Measurements from ENCODE around the gene NDOR1. TPM values are rescaled to one million over a fixed set of nuclear protein-coding genes. Genes with fewer than 3 reads are reported as not detected.

The NDOR1 gene
- total and polyA plus RNA-seq, 2 of the 8 experiments (the other 6 are each of a cell fraction or from before 2014, with no cell fraction given) = 25.7 to 32.3 TPM

- no peak overlapping the region for H2BK20ac ChIP-seq (ENCODE audit: low read length)
- H3K14ac ChIP-seq (ENCODE audit: insufficient read length) = no peak overlapping the region
- peaks cover 0 to 35% of the 10 kb centered on the region in 2 experiments; a peak in 3 of 4 replicates for H3K79me2 ChIP-seq (ENCODE audit: control insufficient read depth in 1 of 2, insufficient read depth in 2 of 2, low read length in 2 of 2)
- H2AK5ac ChIP-seq (ENCODE audit: low read depth, low read length) = no peak overlapping the region
- no peak overlapping the region for H3K4ac ChIP-seq (replicated peaks; ENCODE audit: insufficient read length, low read depth, low read length)
- H3K27me3 ChIP-seq (replicated peaks in 1 of 4; ENCODE audit: control insufficient read depth in 3 of 4, extremely low read depth in 1 of 4, insufficient read depth in 3 of 4, low read length in 3 of 4) = no peaks in the 10 kb centered on the region
- no peak overlapping the region for H3K18ac ChIP-seq (ENCODE audit: extremely low read depth, low read length)
- no peaks in the 10 kb centered on the region for H3K36me3 ChIP-seq (ENCODE audit: control insufficient read depth in 2 of 4, insufficient read depth in 4 of 4, low read length in 3 of 4)
- no peak for DNase-seq (ENCODE audit: low read depth in 1 of 2, low spot score in 2 of 2)
- no peak overlapping the region for H4K5ac ChIP-seq (ENCODE audit: insufficient read length, low read depth, low read length)
- peak overlapping the region; percentile 35; the same call in 1 of the 2 replicates for H4K8ac ChIP-seq (ENCODE audit: extremely low read depth, insufficient read depth, low read length)
- POLR2A ChIA-PET (ENCODE audit: partially characterized antibody) = interaction anchor here (0.7 to 2.2 kb wide), 12 partner anchors 10 to 470 kb away, joined by 3 to 21 read pairs (median 4); partner anchors contain the start of genes ANAPC2, RNF208, SSNA1 and TUBB4B
- H2BK12ac ChIP-seq (ENCODE audit: low read depth, low read length) = no peak overlapping the region
- no peak for FAIRE-seq
- peaks cover 5 to 28% of the 10 kb centered on the region in 2 experiments for H4K20me1 ChIP-seq (replicated peaks in 1 of 2; ENCODE audit: control insufficient read depth in 1 of 2, insufficient read depth in 2 of 2, low read length in 2 of 2)
- no peak overlapping the region for H2BK120ac ChIP-seq (replicated peaks; ENCODE audit: low read depth, low read length)
- H3K56ac ChIP-seq (replicated peaks; ENCODE audit: insufficient read length, low read depth, low read length) = no peak overlapping the region
- no peak overlapping the region for H3K9ac ChIP-seq (replicated peaks in 1 of 4; ENCODE audit: extremely low read depth in 1 of 4, low read depth in 3 of 4, low read length in 3 of 4)
- WGBS, 2 experiments (ENCODE audit: extremely low coverage in 1 of 2, insufficient coverage in 1 of 2, insufficient read length in 1 of 2, insufficient replicate concordance in 2 of 2, low coverage in 1 of 2, low lambda C conversion rate in 2 of 2, missing lambda C conversion rate in 1 of 2) = 87% methylated on average over 11 of the region's 11 CpGs; no CpG with 5 or more reads in 1 of the 2 experiments
- H2BK5ac ChIP-seq (ENCODE audit: low read depth, low read length) = no peak overlapping the region
- no peaks in the 10 kb centered on the region for H3K9me3 ChIP-seq (ENCODE audit: insufficient read depth in 2 of 2, low read depth in 1 of 2, low read length in 1 of 2)
- peaks cover 24% of the 10 kb centered on the region for H3K79me1 ChIP-seq (ENCODE audit: low read depth, low read length)
- H3K4me2 ChIP-seq (ENCODE audit: insufficient read depth in 1 of 2, low read depth in 2 of 2, low read length in 2 of 2) = peak overlapping the region; percentile 70 to 76; a peak in 3 of 4 replicates
- H2AFZ ChIP-seq (ENCODE audit: low read length) = no peak overlapping the region
- peak overlapping the region in 1 of 4 experiments; percentile 67; a peak in 2 of 8 replicates for H3K4me3 ChIP-seq (ENCODE audit: extremely low read depth in 1 of 4, insufficient read depth in 2 of 4, low read depth in 3 of 4, low read length in 4 of 4)
- H3K23me2 ChIP-seq (ENCODE audit: low read depth, low read length) = peaks cover 3% of the 10 kb centered on the region; the same call in 1 of the 2 replicates
- CTCF ChIA-PET (ENCODE audit: partially characterized antibody) = interaction anchor here (1.0 to 14.0 kb wide), 5 partner anchors 9 to 30 kb away, joined by 3 to 204 read pairs (median 7); partner anchors contain the start of genes CYSRT1, RNF208, RNF224 and SLC34A3
- no peak overlapping the region for H4K91ac ChIP-seq (replicated peaks; ENCODE audit: insufficient read length, low read length)
- H3K27ac ChIP-seq (ENCODE audit: low read depth, low read length) = no peak overlapping the region
- H3K4me1 ChIP-seq (replicated peaks in 1 of 4; ENCODE audit: control insufficient read depth in 3 of 4, insufficient read depth in 4 of 4, low read length in 3 of 4) = peaks cover 0 to 33% (median 17%) of the 10 kb centered on the region in 4 experiments; a peak in 6 of 7 replicates
- no peak overlapping the region for H2BK15ac ChIP-seq (ENCODE audit: low read length)
- H3K23ac ChIP-seq (ENCODE audit: insufficient read length) = no peak overlapping the region
- TF ChIP-seq CREB1 (IDR thresholded peaks at IDR 0.05) (no peak), CHD1 (IDR thresholded peaks at IDR 0.05; ENCODE audit: low read depth, low read length) (no peak), SP1 (IDR thresholded peaks at IDR 0.05; ENCODE audit: low read depth, low read length) (no peak), BCL11A (IDR thresholded peaks at IDR 0.05; ENCODE audit: low read depth in 2 of 2, low read length in 2 of 2) (no peak), CHD2 (IDR thresholded peaks at IDR 0.05; ENCODE audit: low read length) (no peak), SIN3A (conservative IDR thresholded peaks at IDR 0.05 in 1 of 2, IDR thresholded peaks at IDR 0.05 in 1 of 2; ENCODE audit: low read depth in 1 of 2, low read length in 2 of 2) (no peak), USF2 (IDR thresholded peaks at IDR 0.05; ENCODE audit: low read length) (no peak), SAP30 (IDR thresholded peaks at IDR 0.05; ENCODE audit: insufficient read depth, insufficient replicate concordance, low read length) (no peak), BACH1 (IDR thresholded peaks at IDR 0.05; ENCODE audit: low read length) (no peak), NRF1 (IDR thresholded peaks at IDR 0.05; ENCODE audit: low read depth, low read length) (no peak), POLR2AphosphoS5 (IDR thresholded peaks at IDR 0.05; ENCODE audit: low read depth, low read length) (no peak), E2F6 (IDR thresholded peaks at IDR 0.05) (no peak)
Measured at GRCh38 chr9:137198902-137199283, 6.6 kb upstream of the NDOR1 start.

All from H1 (cell line).